Retinal pigment epithelial cell (primary cell): ENCODE data around the gene KCNT1.

Source experiments
- DNase-seq: peaks from one replicate; pipeline ENCODE4 v3.0.0-alpha.2; 2010; ENCODE audit warnings: low read depth
- H3K4me3 ChIP-seq: 2 replicates; pipeline ENCODE4 v1.5.1; 2011; ENCODE audit warnings: mild to moderate bottlenecking, low read length, control low read depth, moderate library complexity
- CTCF ChIP-seq: conservative IDR thresholded peaks from 2 replicates; pipeline ENCODE4 v1.5.1; 2011; ENCODE audit warnings: low read depth, low read length, control low read depth, inconsistent platforms

Gene KCNT1

GRCh38 chr9:135763716-135764446 is 61.9 kb downstream of the KCNT1 start:
- no peak overlapping the region for H3K4me3 ChIP-seq
- DNase-seq = no peak
- TF ChIP-seq CTCF = no peak

GRCh38 chr9:135764731-135765130 is 62.7 kb downstream of the KCNT1 start:
- no peak for DNase-seq
- TF ChIP-seq CTCF = no peak
- H3K4me3 ChIP-seq = no peak overlapping the region

- TF ChIP-seq CTCF = no peak
- H3K4me3 ChIP-seq = no peak overlapping the region
- DNase-seq = no peak
Observed at GRCh38 chr9:135765416-135765815, 63.4 kb downstream of the KCNT1 start.

- H3K4me3 ChIP-seq = no peak overlapping the region
- no peak for TF ChIP-seq CTCF
- DNase-seq = no peak
Observed at GRCh38 chr9:135766251-135766650, 64.3 kb downstream of the KCNT1 start.

- no peak for TF ChIP-seq CTCF
- no peak overlapping the region for H3K4me3 ChIP-seq
- DNase-seq = no peak
Observed at GRCh38 chr9:135766707-135767106, 64.7 kb downstream of the KCNT1 start.

- no peak for DNase-seq
- no peak for TF ChIP-seq CTCF
- no peak overlapping the region for H3K4me3 ChIP-seq
Observed at GRCh38 chr9:135768516-135769218, 66.7 kb downstream of the KCNT1 start.
